PFSK-1 (cell line): Measurements from ENCODE around the gene CSN1S1. TPM values are rescaled to one million over a fixed set of nuclear protein-coding genes. Genes with fewer than 3 reads are reported as not detected.

ENCODE experiments used
- FOXP2 ChIP-seq: optimal IDR thresholded peaks from 2 replicates; pipeline ENCODE3; 2011; ENCODE audit warnings: borderline replicate concordance, control low read depth, inconsistent platforms; ENCODE audit not compliant: insufficient read depth; ENCODE audit errors: extremely low read length, extremely low read depth
- POLR2AphosphoS5 ChIP-seq: IDR thresholded peaks from 2 replicates; pipeline ENCODE4 v1.6.1; 2012; ENCODE audit warnings: low read depth, mild to moderate bottlenecking, control low read depth, low read length, moderate library complexity
- REST ChIP-seq, 2 experiments: IDR thresholded peaks; 2 replicates each; pipeline versions ENCODE4 v1.6.1 to v1.8.0; 2011 to 2012; ENCODE audit warnings: low read depth in 2 of 2, low read length in 2 of 2, control low read depth in 1 of 2, inconsistent platforms in 1 of 2, mild to moderate bottlenecking in 1 of 2, moderate library complexity in 1 of 2; ENCODE audit not compliant: insufficient read depth in 1 of 2
- SIN3A ChIP-seq: IDR thresholded peaks from 2 replicates; pipeline ENCODE4 v1.6.1; 2012; ENCODE audit warnings: mild to moderate bottlenecking, low read length, moderate library complexity, borderline replicate concordance; ENCODE audit not compliant: insufficient read depth
- TAF1 ChIP-seq: IDR thresholded peaks from 2 replicates; pipeline ENCODE4 v1.6.1; 2012; ENCODE audit warnings: low read length, control low read depth, borderline replicate concordance; ENCODE audit not compliant: insufficient read depth
- polyA plus RNA-seq: library from polyadenylated mRNA; unstranded; fragments of >200 nt; gene quantifications from one replicate; pipeline ENCODE4 v1.2.1, GENCODE V29; 2012; ENCODE audit warnings: low read depth, missing spikeins; ENCODE audit not compliant: insufficient read length

Gene CSN1S1, protein sequence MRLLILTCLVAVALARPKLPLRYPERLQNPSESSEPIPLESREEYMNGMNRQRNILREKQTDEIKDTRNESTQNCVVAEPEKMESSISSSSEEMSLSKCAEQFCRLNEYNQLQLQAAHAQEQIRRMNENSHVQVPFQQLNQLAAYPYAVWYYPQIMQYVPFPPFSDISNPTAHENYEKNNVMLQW
- polyA plus RNA-seq = not detected

- no peak for TF ChIP-seq SIN3A
- TF ChIP-seq TAF1 = no peak
- TF ChIP-seq POLR2AphosphoS5 = no peak
- no peak for TF ChIP-seq REST (IDR thresholded peaks at IDR 0.05; ENCODE audit: insufficient read depth in 1 of 2, low read depth in 2 of 2, low read length in 2 of 2)
- TF ChIP-seq FOXP2 = no peak
These were observed at the start of gene CSN1S1 for GRCh38 chr4:69930768-69931167. TSS of gene CSN1S1 (plus strand) at chr4:69931068. CDS start at chr4:69932556, 1,488 bp downstream.

GRCh38 chr4:69881173-69881773 is 49.6 kb upstream of the CSN1S1 start:
- TF ChIP-seq FOXP2 = no peak
- TF ChIP-seq POLR2AphosphoS5 = no peak
- no peak for TF ChIP-seq REST (IDR thresholded peaks at IDR 0.05; ENCODE audit: insufficient read depth in 1 of 2, low read depth in 2 of 2, low read length in 2 of 2)
- no peak for TF ChIP-seq TAF1

DNA sequence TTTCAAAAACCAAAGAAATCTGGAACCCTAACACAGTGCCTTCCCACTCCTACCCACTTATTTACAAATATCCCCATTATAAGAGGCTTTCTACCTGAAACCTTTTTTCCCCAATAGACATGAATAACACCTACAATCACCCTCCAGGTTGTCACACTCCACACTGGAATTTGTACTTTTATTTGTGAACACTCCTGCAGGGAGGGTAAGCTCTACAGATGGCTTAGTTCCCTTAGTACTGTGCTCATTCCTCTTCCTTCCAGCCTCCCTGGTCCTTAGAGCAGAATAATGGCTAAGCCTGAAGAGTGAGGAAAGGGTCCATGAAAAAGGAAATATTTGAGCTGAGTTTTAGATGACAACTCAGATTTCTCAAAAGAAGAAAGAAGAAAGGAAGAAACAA is 48.7 kb upstream of the CSN1S1 start:
- no peak for TF ChIP-seq REST (IDR thresholded peaks at IDR 0.05; ENCODE audit: insufficient read depth in 1 of 2, low read depth in 2 of 2, low read length in 2 of 2)
- TF ChIP-seq POLR2AphosphoS5 = no peak
- no peak for TF ChIP-seq FOXP2
- TF ChIP-seq TAF1 = no peak
- TF ChIP-seq SIN3A = no peak

GRCh38 chr4:69888336-69888735 is 42.5 kb upstream of the CSN1S1 start:
- TF ChIP-seq FOXP2 = no peak
- TF ChIP-seq REST (IDR thresholded peaks at IDR 0.05; ENCODE audit: insufficient read depth in 1 of 2, low read depth in 2 of 2, low read length in 2 of 2) = no peak
- no peak for TF ChIP-seq TAF1
- TF ChIP-seq POLR2AphosphoS5 = no peak
- no peak for TF ChIP-seq SIN3A
